HPDE6-E6E7 (cell line): ENCODE data around the gene STK39.
"Not testable (repeated sequence)": the region's sequence is repeated elsewhere in the genome, so short reads cannot be mapped to it uniquely, and the experiment has no call there.

Experiments used
- DNase-seq: peaks from one replicate; pipeline ENCODE4 v3.0.0; 2011; ENCODE audit warnings: missing footprints; ENCODE audit errors: extremely low spot score

STK39 gene

GRCh38 chr2:168047091-168047690 lies 200.2 kb downstream of the STK39 start:
- no peak for DNase-seq

- DNase-seq = no peak
Measured at GRCh38 chr2:168044579-168044978, 202.8 kb downstream of the STK39 start.

- DNase-seq = no peak
Measured at GRCh38 chr2:168044176-168044575, 203.2 kb downstream of the STK39 start.

- DNase-seq = not testable (repeated sequence)
Measured at GRCh38 chr2:168042127-168042824, 205.1 kb downstream of the STK39 start.

GRCh38 chr2:168039881-168040280 lies 207.5 kb downstream of the STK39 start:
- no peak for DNase-seq

GRCh38 chr2:168037778-168038177 lies 209.6 kb downstream of the STK39 start:
- no peak for DNase-seq

- DNase-seq = no peak
Measured at GRCh38 chr2:168035458-168035857, 211.9 kb downstream of the STK39 start.

- no peak for DNase-seq
Measured at GRCh38 chr2:168034616-168035015, 212.8 kb downstream of the STK39 start.

- DNase-seq = no peak
Measured at GRCh38 chr2:168033966-168034365, 213.4 kb downstream of the STK39 start.

GRCh38 chr2:168032091-168032490 lies 215.3 kb downstream of the STK39 start:
- DNase-seq = no peak

- DNase-seq = no peak
Measured at GRCh38 chr2:168030862-168031624, 216.4 kb downstream of the STK39 start.

- no peak for DNase-seq
Measured at GRCh38 chr2:168029071-168029470, 218.3 kb downstream of the STK39 start.

- no peak for DNase-seq
Measured at GRCh38 chr2:168028362-168028761, 219.0 kb downstream of the STK39 start.

- DNase-seq = no peak
Measured at GRCh38 chr2:168025487-168026202, 221.8 kb downstream of the STK39 start.

GRCh38 chr2:168024459-168024858 lies 222.9 kb downstream of the STK39 start:
- no peak for DNase-seq

GRCh38 chr2:168021800-168022587 lies 225.4 kb downstream of the STK39 start:
- no peak for DNase-seq

GRCh38 chr2:168015274-168015953 lies 232.0 kb downstream of the STK39 start:
- no peak for DNase-seq

- no peak for DNase-seq
Measured at GRCh38 chr2:168009900-168010299, 237.5 kb downstream of the STK39 start.

- DNase-seq = no peak
Measured at GRCh38 chr2:168008646-168009195, 238.7 kb downstream of the STK39 start.

GRCh38 chr2:168006498-168006897 lies 240.9 kb downstream of the STK39 start:
- no peak for DNase-seq
